GM21423 (cell line): ENCODE data around the gene RASGRF1.
"Not testable (repeated sequence)": the region's sequence is repeated elsewhere in the genome, so short reads cannot be mapped to it uniquely, and the experiment has no call there.

Experiments
- ATAC-seq: cut with Tn5 transposase; IDR thresholded peaks from one replicate; pipeline ENCODE4 v1.9.1; 2021; ENCODE audit warnings: mild to moderate bottlenecking, moderate library complexity; ENCODE audit not compliant: unreplicated experiment

Gene RASGRF1

GRCh38 chr15:79017953-79018352 lies 72.6 kb downstream of the RASGRF1 start:
- no peak for ATAC-seq

GRCh38 chr15:79016527-79017170 lies 73.9 kb downstream of the RASGRF1 start:
- no peak for ATAC-seq

GRCh38 chr15:79015416-79015815 lies 75.2 kb downstream of the RASGRF1 start:
- ATAC-seq: no peak

- ATAC-seq: no peak
These were observed 80.3 kb downstream of the RASGRF1 start for GRCh38 chr15:79010278-79010677.

GRCh38 chr15:79009379-79009778 lies 81.2 kb downstream of the RASGRF1 start:
- ATAC-seq: no peak

GRCh38 chr15:79008659-79009058 lies 81.9 kb downstream of the RASGRF1 start:
- no peak for ATAC-seq

- no peak for ATAC-seq
These were observed 83.5 kb downstream of the RASGRF1 start for GRCh38 chr15:79007066-79007465.

- ATAC-seq: no peak
These were observed 84.5 kb downstream of the RASGRF1 start for GRCh38 chr15:79006071-79006470.

GRCh38 chr15:79004336-79004735 lies 86.2 kb downstream of the RASGRF1 start:
- peak; percentile 88 for ATAC-seq

GRCh38 chr15:79003896-79004295 lies 86.7 kb downstream of the RASGRF1 start:
- no peak for ATAC-seq

- no peak for ATAC-seq
These were observed 87.3 kb downstream of the RASGRF1 start for GRCh38 chr15:79003301-79003700.

- no peak for ATAC-seq
These were observed 88.0 kb downstream of the RASGRF1 start for GRCh38 chr15:79002581-79002980.

GRCh38 chr15:78999636-79000035 lies 90.9 kb downstream of the RASGRF1 start:
- ATAC-seq: no peak

- no peak for ATAC-seq
These were observed 92.1 kb downstream of the RASGRF1 start for GRCh38 chr15:78998526-78998925.

- no peak for ATAC-seq
These were observed 92.5 kb downstream of the RASGRF1 start for GRCh38 chr15:78997981-78998499.

- no peak for ATAC-seq
These were observed 93.7 kb downstream of the RASGRF1 start for GRCh38 chr15:78996894-78997275.

- no peak for ATAC-seq
These were observed 94.4 kb downstream of the RASGRF1 start for GRCh38 chr15:78995921-78996893.

- ATAC-seq: not testable (repeated sequence)
These were observed 95.4 kb downstream of the RASGRF1 start for GRCh38 chr15:78995161-78995560.

- ATAC-seq: no peak
These were observed 96.5 kb downstream of the RASGRF1 start for GRCh38 chr15:78993931-78994530.

GRCh38 chr15:78993257-78993930 lies 97.2 kb downstream of the RASGRF1 start:
- ATAC-seq: no peak
